PC-3 (cell line): Measurements from ENCODE around the gene PTPRN2. TPM values are rescaled to one million over a fixed set of nuclear protein-coding genes. Genes with fewer than 3 reads are reported as not detected.
A peak's percentile ranks its signal among the peaks of the same experiment; 100 is the strongest.
"Not testable (repeated sequence)": the region's sequence is repeated elsewhere in the genome, so short reads cannot be mapped to it uniquely, and the experiment has no call there.

Source experiments
- ATAC-seq: fragments of 200-7000 bp; cut with Tn5 transposase; 2 replicates; pipeline ENCODE4 v1.9.1; 2020; ENCODE audit warnings: mild to moderate bottlenecking, moderate library complexity
- BruUV-seq: library from RNA; stranded (reverse); fragments of 400-500 nt; replicated peaks from 2 replicates; lab custom pipeline; 2021; lab: Mats Ljungman, UMichigan
- CTCF ChIA-PET: fragments of 300-600 bp; sonication (Branson Sonifier 250); formaldehyde crosslinking; loops from one replicate; lab custom pipeline; 2022; ENCODE audit warnings: antibody characterized with exemption; lab: Charles Lee
- POLR2A ChIA-PET: fragments of 300-600 bp; sonication (Branson Sonifier 250); formaldehyde crosslinking; loops from one replicate; lab custom pipeline; 2022; ENCODE audit warnings: antibody characterized with exemption; ENCODE audit not compliant: unreplicated experiment; lab: Charles Lee
- DNase-seq: peaks from one replicate; pipeline ENCODE4 v3.0.0-alpha.2; 2015
- H2AFZ ChIP-seq: fragments of 300-600 bp; sonication (generic); 2 replicates; pipeline ENCODE4 v1.6.0; 2016; ENCODE audit warnings: antibody characterized with exemption, low read length
- H3F3A ChIP-seq: fragments of 300-600 bp; sonication (generic); one replicate; pipeline ENCODE4 v1.6.0; 2017; ENCODE audit warnings: antibody characterized with exemption, low read length, control low read depth, mild to moderate bottlenecking; ENCODE audit not compliant: unreplicated experiment
- H3K27ac ChIP-seq: fragments of 300-600 bp; sonication (generic); 2 replicates; pipeline ENCODE4 v1.5.1; 2016; ENCODE audit warnings: mild to moderate bottlenecking, low read length
- H3K27me3 ChIP-seq: fragments of 300-600 bp; sonication (generic); 2 replicates; pipeline ENCODE4 v1.6.1; 2016; ENCODE audit warnings: low read length, mixed read lengths
- H3K36me3 ChIP-seq: fragments of 300-600 bp; sonication (generic); 2 replicates; pipeline ENCODE4 v1.6.1; 2016; ENCODE audit warnings: low read depth, mixed run types, low read length, mixed read lengths
- H3K4me1 ChIP-seq: fragments of 300-600 bp; sonication (generic); 2 replicates; pipeline ENCODE4 v1.5.1; 2016; ENCODE audit warnings: low read length; ENCODE audit not compliant: insufficient read depth
- H3K4me2 ChIP-seq: fragments of 300-600 bp; sonication (generic); 2 replicates; pipeline ENCODE4 v1.6.0; 2016; ENCODE audit warnings: low read length
- H3K4me3 ChIP-seq: fragments of 300-600 bp; sonication (generic); 2 replicates; pipeline ENCODE4 v1.5.1; 2016; ENCODE audit warnings: mild to moderate bottlenecking, low read length, mixed read lengths
- H3K79me2 ChIP-seq: fragments of 300-600 bp; sonication (generic); 2 replicates; pipeline ENCODE4 v1.6.1; 2017; ENCODE audit warnings: low read length, mixed read lengths
- H3K9ac ChIP-seq: fragments of 300-600 bp; sonication (generic); 2 replicates; pipeline ENCODE4 v1.6.0; 2016; ENCODE audit warnings: mild to moderate bottlenecking, low read length
- H3K9me2 ChIP-seq: fragments of 300-600 bp; sonication (generic); replicated peaks from 2 replicates; pipeline ENCODE4 v1.6.1; 2016; ENCODE audit warnings: mixed run types, low read length, mixed read lengths
- H3K9me3 ChIP-seq: fragments of 300-600 bp; sonication (generic); 2 replicates; pipeline ENCODE4 v1.6.1; 2016; ENCODE audit warnings: low read length, mixed read lengths
- H4K20me1 ChIP-seq: fragments of 300-600 bp; sonication (generic); 2 replicates; pipeline ENCODE4 v1.6.1; 2016; ENCODE audit warnings: low read length, mixed read lengths
- EZH2 ChIP-seq: fragments of 300-600 bp; sonication (generic); IDR thresholded peaks from one replicate; pipeline ENCODE4 v1.6.1; 2017; ENCODE audit warnings: antibody characterized with exemption, mild to moderate bottlenecking, low read length; ENCODE audit not compliant: unreplicated experiment
- EZH2phosphoT487 ChIP-seq: fragments of 300-600 bp; sonication (generic); IDR thresholded peaks from 2 replicates; pipeline ENCODE4 v1.6.1; 2018; ENCODE audit warnings: mild to moderate bottlenecking, antibody characterized with exemption, low read length, borderline replicate concordance
- intact Hi-C: fragments of 100-400 bp; cut with micrococcal nuclease; formaldehyde crosslinking; loops from 2 replicates; pipeline ENCODE4 v1.9.0; 2023
- total RNA-seq: library from RNA; depleted of rRNA; stranded (reverse); fragments of >200 nt; gene quantifications from 2 replicates; pipeline ENCODE4 v1.2.3, GENCODE V29; 2014
- TF ChIP-seq, protein P1 (sequence below): fragments of 300-600 bp; sonication (generic); conservative IDR thresholded peaks from 2 replicates; pipeline ENCODE4 v1.5.1; 2017; ENCODE audit warnings: antibody characterized with exemption, low read depth, mild to moderate bottlenecking, low read length

Gene PTPRN2
- total RNA-seq, 1 experiment from 2014 or later: 3.2 TPM

DNA sequence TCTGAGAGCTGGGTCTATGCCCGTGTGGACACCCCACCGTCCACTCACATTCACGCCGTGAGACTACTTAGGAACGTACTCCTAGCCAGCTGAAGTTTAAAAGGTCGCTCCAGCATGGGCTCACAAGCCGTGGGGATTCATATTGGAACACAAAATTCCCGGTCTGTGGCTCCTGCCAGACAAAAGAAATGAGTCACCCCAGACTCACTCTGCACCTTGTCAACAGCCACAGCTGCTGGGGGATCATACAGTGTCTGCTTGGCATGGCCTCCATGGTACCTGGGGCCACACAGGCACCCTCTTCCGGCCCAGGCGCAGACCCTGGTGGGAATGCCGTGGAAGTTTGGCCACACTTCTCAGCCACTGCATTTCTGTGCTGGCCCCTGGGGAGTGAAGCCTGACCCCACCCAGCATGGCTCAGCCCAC, 1022.4 kb downstream of the PTPRN2 start:
- TF ChIP-seq, protein P1, sequence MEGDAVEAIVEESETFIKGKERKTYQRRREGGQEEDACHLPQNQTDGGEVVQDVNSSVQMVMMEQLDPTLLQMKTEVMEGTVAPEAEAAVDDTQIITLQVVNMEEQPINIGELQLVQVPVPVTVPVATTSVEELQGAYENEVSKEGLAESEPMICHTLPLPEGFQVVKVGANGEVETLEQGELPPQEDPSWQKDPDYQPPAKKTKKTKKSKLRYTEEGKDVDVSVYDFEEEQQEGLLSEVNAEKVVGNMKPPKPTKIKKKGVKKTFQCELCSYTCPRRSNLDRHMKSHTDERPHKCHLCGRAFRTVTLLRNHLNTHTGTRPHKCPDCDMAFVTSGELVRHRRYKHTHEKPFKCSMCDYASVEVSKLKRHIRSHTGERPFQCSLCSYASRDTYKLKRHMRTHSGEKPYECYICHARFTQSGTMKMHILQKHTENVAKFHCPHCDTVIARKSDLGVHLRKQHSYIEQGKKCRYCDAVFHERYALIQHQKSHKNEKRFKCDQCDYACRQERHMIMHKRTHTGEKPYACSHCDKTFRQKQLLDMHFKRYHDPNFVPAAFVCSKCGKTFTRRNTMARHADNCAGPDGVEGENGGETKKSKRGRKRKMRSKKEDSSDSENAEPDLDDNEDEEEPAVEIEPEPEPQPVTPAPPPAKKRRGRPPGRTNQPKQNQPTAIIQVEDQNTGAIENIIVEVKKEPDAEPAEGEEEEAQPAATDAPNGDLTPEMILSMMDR: no peak
- TF ChIP-seq EZH2: no peak
- no peak for TF ChIP-seq EZH2phosphoT487
- Histone ChIP-seq H3K4me1 (peaks cover 41% of the 10 kb centered on the region), H4K20me1 (no peaks in the 10 kb centered on the region), H3K27me3 (no peaks in the 10 kb centered on the region), H3K4me2 (peak overlapping the region; percentile 77), H3K36me3 (no peaks in the 10 kb centered on the region), H3K9me3 (no peaks in the 10 kb centered on the region), H3K27ac (peak overlapping the region; percentile 99), H3K9me2 (no peaks in the 10 kb centered on the region), H3F3A (peaks cover 6% of the 10 kb centered on the region), H3K79me2 (no peaks in the 10 kb centered on the region), H3K9ac (peak overlapping the region; percentile 89), H2AFZ (peak overlapping the region; percentile 44; the same call in 1 of the 2 replicates), H3K4me3 (peak overlapping the region; percentile 46; the same call in 1 of the 2 replicates)
- peak; percentile 64 for ATAC-seq
- ChIA-PET POLR2A (interaction anchor here (0.6 to 0.8 kb wide), 2 partner anchors 49 to 132 kb away, joined by 3 read pairs; no protein-coding TSS in a partner anchor), CTCF (no interaction called here)
- TSS peak; percentile 94 for BruUV-seq
- intact Hi-C loops: loop anchor here (2.0 kb wide), 1 partner anchor 48 kb away; no protein-coding TSS in a partner anchor
- DNase-seq: peak; percentile 86

DNA sequence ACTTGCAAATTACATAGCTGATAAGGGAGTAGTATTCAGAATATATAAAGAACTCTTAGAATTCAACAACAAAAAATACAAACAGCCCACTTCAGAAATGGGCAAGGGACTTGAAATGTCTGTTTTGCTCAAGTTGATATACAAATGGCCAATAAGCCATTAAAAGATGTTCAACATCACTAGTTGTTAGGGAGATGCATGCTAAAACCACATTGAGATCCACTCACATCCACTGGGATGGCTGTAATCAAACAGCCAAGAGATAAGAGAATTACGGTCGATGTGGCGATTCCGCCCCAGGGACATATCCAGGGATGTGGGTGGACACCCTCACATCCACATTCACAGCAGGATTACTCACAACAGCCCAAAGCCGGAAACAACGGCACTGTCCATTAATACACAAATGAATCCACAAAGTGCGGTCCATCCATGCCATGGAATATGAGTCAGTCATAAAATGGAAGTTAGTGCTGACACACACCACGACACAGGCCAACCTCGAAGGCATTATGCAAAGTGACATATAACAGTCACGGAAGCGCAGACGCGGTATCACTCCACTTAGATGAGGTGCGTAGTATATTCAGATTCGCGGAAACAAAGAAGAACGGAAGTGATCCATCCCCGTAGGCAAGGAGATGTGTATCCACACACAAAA, 1023.0 kb downstream of the PTPRN2 start:
- TF ChIP-seq EZH2phosphoT487 (no peak), EZH2 (no peak)
- TF ChIP-seq, protein P1: no peak
- peak; percentile 98 for DNase-seq
- peak overlapping the region; percentile 44; the same call in 1 of the 2 replicates for H2AFZ ChIP-seq
- H3K27me3 ChIP-seq: no peaks in the 10 kb centered on the region
- intact Hi-C loops: loop anchor here (1.0 to 2.0 kb wide), 3 partner anchors 9 to 74 kb away; no protein-coding TSS in a partner anchor
- H3K27ac ChIP-seq: peak overlapping the region; percentile 99
- POLR2A ChIA-PET: interaction anchor here (0.6 to 0.8 kb wide), 2 partner anchors 49 to 132 kb away, joined by 3 read pairs; no protein-coding TSS in a partner anchor
- H3K9ac ChIP-seq: peak overlapping the region; percentile 89
- CTCF ChIA-PET: no interaction called here
- no peaks in the 10 kb centered on the region for H3K36me3 ChIP-seq
- no peaks in the 10 kb centered on the region for H3K9me2 ChIP-seq
- BruUV-seq: TSS peak; percentile 78
- H3K79me2 ChIP-seq: no peaks in the 10 kb centered on the region
- H3K4me1 ChIP-seq: peaks cover 36% of the 10 kb centered on the region
- H3F3A ChIP-seq: peaks cover 6% of the 10 kb centered on the region
- H4K20me1 ChIP-seq: no peaks in the 10 kb centered on the region
- peak overlapping the region; percentile 77 for H3K4me2 ChIP-seq
- no peaks in the 10 kb centered on the region for H3K9me3 ChIP-seq
- peak overlapping the region; percentile 46; the same call in 1 of the 2 replicates for H3K4me3 ChIP-seq
- ATAC-seq: peak; percentile 85

DNA sequence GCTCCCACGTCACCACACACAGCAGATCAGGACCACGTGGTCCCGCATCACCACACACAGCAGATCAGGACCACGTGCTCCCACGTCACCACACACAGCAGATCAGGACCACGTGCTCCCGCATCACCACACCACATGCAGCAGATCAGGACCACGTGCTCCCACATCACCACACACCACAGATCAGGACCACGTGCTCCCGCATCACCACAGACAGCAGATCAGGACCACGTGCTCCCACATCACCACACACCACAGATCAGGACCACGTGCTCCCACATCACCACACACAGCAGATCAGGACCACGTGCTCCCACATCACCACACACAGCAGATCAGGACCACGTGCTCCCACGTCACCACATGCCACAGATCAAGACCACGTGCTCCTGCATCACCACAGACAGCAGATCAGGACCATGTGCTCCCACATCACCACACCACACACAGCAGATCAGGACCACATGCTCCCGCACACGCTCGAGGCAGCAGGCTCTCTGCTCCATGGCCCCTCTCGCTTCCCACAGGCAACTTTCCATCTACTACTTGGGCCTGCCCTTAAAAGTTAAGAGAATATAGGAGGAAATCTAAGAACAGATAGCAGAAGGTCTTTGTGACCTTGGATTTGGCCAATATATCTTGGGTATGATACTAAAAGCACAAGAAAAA, 1024.0 kb downstream of the PTPRN2 start:
- H4K20me1 ChIP-seq, H3K9me2 ChIP-seq, BruUV-seq, ATAC-seq, H3K9me3 ChIP-seq, H2AFZ ChIP-seq, CTCF ChIA-PET, H3K4me2 ChIP-seq, H3K27me3 ChIP-seq, H3F3A ChIP-seq, H3K79me2 ChIP-seq, POLR2A ChIA-PET, DNase-seq, H3K4me3 ChIP-seq, H3K36me3 ChIP-seq: not testable (repeated sequence)
- intact Hi-C loops: loop anchor here (1.0 to 2.0 kb wide), 3 partner anchors 8 to 73 kb away; no protein-coding TSS in a partner anchor
- peak overlapping the region; percentile 99 for H3K27ac ChIP-seq
- H3K9ac ChIP-seq: peak overlapping the region; percentile 72
- H3K4me1 ChIP-seq: peaks cover 38% of the 10 kb centered on the region

DNA sequence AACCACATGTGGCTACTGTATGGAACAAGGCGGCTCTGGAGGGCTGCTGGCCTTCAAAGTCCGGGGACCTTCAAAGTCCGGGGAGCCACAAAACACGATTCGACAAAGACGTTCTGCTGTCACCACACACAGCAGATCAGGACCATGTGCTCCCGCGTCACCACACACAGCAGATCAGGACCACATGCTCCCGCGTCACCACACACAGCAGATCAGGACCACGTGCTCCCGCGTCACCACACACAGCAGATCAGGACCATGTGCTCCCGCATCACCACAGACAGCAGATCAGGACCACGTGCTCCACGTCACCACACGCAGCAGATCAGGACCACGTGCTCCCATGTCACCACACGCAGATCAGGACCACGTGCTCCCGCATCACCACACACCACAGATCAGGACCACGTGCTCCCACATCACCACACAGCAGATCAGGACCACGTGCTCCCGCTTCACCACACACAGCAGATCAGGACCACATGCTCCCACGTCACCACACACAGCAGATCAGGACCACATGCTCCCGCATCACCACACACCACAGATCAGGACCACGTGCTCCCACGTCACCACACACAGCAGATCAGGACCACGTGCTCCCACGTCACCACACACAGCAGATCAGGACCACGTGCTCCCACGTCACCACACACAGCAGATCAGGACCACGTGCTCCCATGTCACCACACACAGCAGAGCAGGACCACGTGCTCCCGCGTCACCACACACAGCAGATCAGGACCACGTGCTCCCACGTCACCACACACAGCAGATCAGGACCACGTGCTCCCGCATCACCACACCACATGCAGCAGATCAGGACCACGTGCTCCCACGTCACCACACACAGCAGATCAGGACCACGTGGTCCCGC, 1024.9 kb downstream of the PTPRN2 start:
- intact Hi-C loops, BruUV-seq, H3K9me2 ChIP-seq, H3K4me3 ChIP-seq, POLR2A ChIA-PET, H3K9ac ChIP-seq, H3K9me3 ChIP-seq, ATAC-seq, H4K20me1 ChIP-seq, H3K79me2 ChIP-seq, H3F3A ChIP-seq, DNase-seq, CTCF ChIA-PET, H2AFZ ChIP-seq, H3K36me3 ChIP-seq, H3K27me3 ChIP-seq, H3K4me2 ChIP-seq: not testable (repeated sequence)
- Histone ChIP-seq H3K4me1 (peaks cover 41% of the 10 kb centered on the region), H3K27ac (0 out of 2 replicates have a peak overlapping the region, but pooled peaks have one; percentile 0)
